ENCODE measurements around the gene SNED1. TPM values are rescaled to one million over a fixed set of nuclear protein-coding genes. Genes with fewer than 3 reads are reported as not detected.

The SNED1 gene
- total and polyA plus RNA-seq, 2 donors (not counting 1 experiment from before 2014, with no cell fraction given) = 27.2 to 39.5 TPM

DNA sequence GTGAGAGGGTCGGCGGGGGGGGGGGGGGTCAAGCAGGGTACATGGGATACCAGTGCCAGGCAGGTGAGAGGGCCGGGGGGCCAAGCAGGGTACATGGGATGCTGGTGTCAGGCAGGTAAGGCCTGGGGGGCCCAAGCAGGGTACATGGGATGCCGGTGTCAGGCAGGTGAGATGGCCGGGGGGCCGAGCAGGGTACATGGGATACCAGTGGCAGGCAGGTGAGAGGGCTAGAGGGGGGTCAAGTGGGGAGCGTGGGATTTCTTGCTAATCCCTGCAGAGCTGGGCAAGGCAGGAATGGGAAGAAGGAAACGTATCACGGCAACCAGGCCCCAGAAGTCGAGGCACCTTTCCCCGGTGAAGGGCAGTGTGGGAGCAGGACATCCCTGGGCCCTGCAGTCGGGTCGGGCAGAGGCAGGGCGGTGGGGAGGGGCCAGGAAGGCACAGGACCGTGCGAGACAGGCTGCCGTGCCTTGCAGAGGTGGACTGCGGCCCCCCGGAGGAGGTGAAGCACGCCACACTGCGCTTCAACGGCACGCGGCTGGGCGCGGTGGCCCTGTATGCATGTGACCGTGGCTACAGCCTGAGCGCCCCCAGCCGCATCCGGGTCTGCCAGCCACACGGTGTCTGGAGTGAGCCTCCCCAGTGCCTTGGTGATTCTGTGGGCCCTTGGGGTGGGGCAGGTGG lies 54.4 kb downstream of the SNED1 start:
- Histone ChIP-seq H3K4me2 (ENCODE audit: extremely low read depth, insufficient read depth, low read length) (no peak overlapping the region), H3K27ac (ENCODE audit: insufficient read depth, low read length) (no peak overlapping the region), H3K27me3 (ENCODE audit: control insufficient read depth, insufficient read depth, low read length) (no peaks in the 10 kb centered on the region), H3K36me3 (ENCODE audit: control insufficient read depth, insufficient read depth, low read length) (peaks cover 12% of the 10 kb centered on the region), H3K79me2 (ENCODE audit: control insufficient read depth, insufficient read depth, low read length) (no peaks in the 10 kb centered on the region), H2AFZ (ENCODE audit: low read length) (no peak overlapping the region), H3K4me3 (replicated peaks in 1 of 4; ENCODE audit: control extremely low read depth in 1 of 4, insufficient read depth in 1 of 4, low read depth in 3 of 4, low read length in 4 of 4) (no peak overlapping the region), H3K4me1 (ENCODE audit: control insufficient read depth, extremely low read depth, insufficient read depth, low read length) (no peaks in the 10 kb centered on the region), H4K20me1 (ENCODE audit: control insufficient read depth, extremely low read depth, insufficient read depth, low read length) (no peaks in the 10 kb centered on the region), H3K9ac (ENCODE audit: insufficient read depth, low read length) (no peak overlapping the region), H3K9me3 (ENCODE audit: control insufficient read depth, insufficient read depth, low read depth, low read length) (no peaks in the 10 kb centered on the region)
- DNase-seq (ENCODE audit: low read depth in 2 of 2) = no peak
- TF ChIP-seq, protein P1, sequence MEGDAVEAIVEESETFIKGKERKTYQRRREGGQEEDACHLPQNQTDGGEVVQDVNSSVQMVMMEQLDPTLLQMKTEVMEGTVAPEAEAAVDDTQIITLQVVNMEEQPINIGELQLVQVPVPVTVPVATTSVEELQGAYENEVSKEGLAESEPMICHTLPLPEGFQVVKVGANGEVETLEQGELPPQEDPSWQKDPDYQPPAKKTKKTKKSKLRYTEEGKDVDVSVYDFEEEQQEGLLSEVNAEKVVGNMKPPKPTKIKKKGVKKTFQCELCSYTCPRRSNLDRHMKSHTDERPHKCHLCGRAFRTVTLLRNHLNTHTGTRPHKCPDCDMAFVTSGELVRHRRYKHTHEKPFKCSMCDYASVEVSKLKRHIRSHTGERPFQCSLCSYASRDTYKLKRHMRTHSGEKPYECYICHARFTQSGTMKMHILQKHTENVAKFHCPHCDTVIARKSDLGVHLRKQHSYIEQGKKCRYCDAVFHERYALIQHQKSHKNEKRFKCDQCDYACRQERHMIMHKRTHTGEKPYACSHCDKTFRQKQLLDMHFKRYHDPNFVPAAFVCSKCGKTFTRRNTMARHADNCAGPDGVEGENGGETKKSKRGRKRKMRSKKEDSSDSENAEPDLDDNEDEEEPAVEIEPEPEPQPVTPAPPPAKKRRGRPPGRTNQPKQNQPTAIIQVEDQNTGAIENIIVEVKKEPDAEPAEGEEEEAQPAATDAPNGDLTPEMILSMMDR (conservative IDR thresholded peaks at IDR 0.05 in 1 of 2, IDR thresholded peaks at IDR 0.05 in 1 of 2; ENCODE audit: low read depth in 1 of 2, low read length in 2 of 2) = no peak
- TF ChIP-seq EZH2 (IDR thresholded peaks at IDR 0.05; ENCODE audit: low read length, missing control alignments) = no peak

GRCh38 chr2:241053576-241054251 lies 55.3 kb downstream of the SNED1 start:
- H3K79me2 ChIP-seq (ENCODE audit: control insufficient read depth, insufficient read depth, low read length) = no peaks in the 10 kb centered on the region
- H3K4me1 ChIP-seq (ENCODE audit: control insufficient read depth, extremely low read depth, insufficient read depth, low read length) = no peaks in the 10 kb centered on the region
- H3K27me3 ChIP-seq (ENCODE audit: control insufficient read depth, insufficient read depth, low read length) = no peaks in the 10 kb centered on the region
- H3K9me3 ChIP-seq (ENCODE audit: control insufficient read depth, insufficient read depth, low read depth, low read length) = no peaks in the 10 kb centered on the region
- TF ChIP-seq EZH2 (IDR thresholded peaks at IDR 0.05; ENCODE audit: low read length, missing control alignments) = no peak
- TF ChIP-seq, protein P1 (conservative IDR thresholded peaks at IDR 0.05 in 1 of 2, IDR thresholded peaks at IDR 0.05 in 1 of 2; ENCODE audit: low read depth in 1 of 2, low read length in 2 of 2) = no peak
- no peak overlapping the region for H3K27ac ChIP-seq (ENCODE audit: insufficient read depth, low read length)
- H3K4me3 ChIP-seq (replicated peaks in 1 of 4; ENCODE audit: control extremely low read depth in 1 of 4, insufficient read depth in 1 of 4, low read depth in 3 of 4, low read length in 4 of 4) = no peak overlapping the region
- H4K20me1 ChIP-seq (ENCODE audit: control insufficient read depth, extremely low read depth, insufficient read depth, low read length) = no peaks in the 10 kb centered on the region
- peaks cover 10% of the 10 kb centered on the region for H3K36me3 ChIP-seq (ENCODE audit: control insufficient read depth, insufficient read depth, low read length)
- no peak overlapping the region for H2AFZ ChIP-seq (ENCODE audit: low read length)
- H3K4me2 ChIP-seq (ENCODE audit: extremely low read depth, insufficient read depth, low read length) = no peak overlapping the region
- H3K9ac ChIP-seq (ENCODE audit: insufficient read depth, low read length) = no peak overlapping the region
- DNase-seq (ENCODE audit: low read depth in 2 of 2) = no peak

GRCh38 chr2:241061275-241061674 lies 62.9 kb downstream of the SNED1 start:
- no peaks in the 10 kb centered on the region for H3K9me3 ChIP-seq (ENCODE audit: control insufficient read depth, insufficient read depth, low read depth, low read length)
- no peak overlapping the region for H3K27ac ChIP-seq (ENCODE audit: insufficient read depth, low read length)
- peaks cover 3% of the 10 kb centered on the region for H3K36me3 ChIP-seq (ENCODE audit: control insufficient read depth, insufficient read depth, low read length)
- H3K27me3 ChIP-seq (ENCODE audit: control insufficient read depth, insufficient read depth, low read length) = no peaks in the 10 kb centered on the region
- no peak overlapping the region for H3K9ac ChIP-seq (ENCODE audit: insufficient read depth, low read length)
- no peaks in the 10 kb centered on the region for H3K4me1 ChIP-seq (ENCODE audit: control insufficient read depth, extremely low read depth, insufficient read depth, low read length)
- H4K20me1 ChIP-seq (ENCODE audit: control insufficient read depth, extremely low read depth, insufficient read depth, low read length) = no peaks in the 10 kb centered on the region
- no peaks in the 10 kb centered on the region for H3K79me2 ChIP-seq (ENCODE audit: control insufficient read depth, insufficient read depth, low read length)
- TF ChIP-seq, protein P1 (conservative IDR thresholded peaks at IDR 0.05 in 1 of 2, IDR thresholded peaks at IDR 0.05 in 1 of 2; ENCODE audit: low read depth in 1 of 2, low read length in 2 of 2) = no peak
- TF ChIP-seq EZH2 (IDR thresholded peaks at IDR 0.05; ENCODE audit: low read length, missing control alignments) = no peak
- no peak overlapping the region for H2AFZ ChIP-seq (ENCODE audit: low read length)
- no peak overlapping the region for H3K4me3 ChIP-seq (replicated peaks in 1 of 4; ENCODE audit: control extremely low read depth in 1 of 4, insufficient read depth in 1 of 4, low read depth in 3 of 4, low read length in 4 of 4)
- peak in 1 of 2 donors; percentile 89 for DNase-seq (ENCODE audit: low read depth in 2 of 2)
- H3K4me2 ChIP-seq (ENCODE audit: extremely low read depth, insufficient read depth, low read length) = no peak overlapping the region
